Cardiac muscle cell (in vitro differentiated cells and primary cell): Measurements from ENCODE around the gene BAIAP2L1. TPM values are rescaled to one million over a fixed set of nuclear protein-coding genes. Genes with fewer than 3 reads are reported as not detected.

Experiments used
- DNase-seq, 2 donors: peaks; one replicate each; pipeline versions ENCODE4 v3.0.0 to v3.0.0-alpha.2; 2010 to 2017; ENCODE audit warnings: low read depth in 1 of 2, low spot score in 1 of 2
- H3K27ac ChIP-seq: fragments of 200-600 bp; sonication (generic); 2 replicates; pipeline ENCODE4 v1.5.1; 2016
- H3K27me3 ChIP-seq: fragments of 200-600 bp; sonication (generic); 2 replicates; pipeline ENCODE4 v1.6.0; 2016; ENCODE audit warnings: control low read depth
- H3K36me3 ChIP-seq: fragments of 200-600 bp; sonication (generic); 2 replicates; pipeline ENCODE4 v1.5.1; 2016; ENCODE audit warnings: control low read depth
- H3K4me1 ChIP-seq: fragments of 200-600 bp; sonication (generic); 2 replicates; pipeline ENCODE4 v1.8.1; 2017; ENCODE audit warnings: low read depth, mild to moderate bottlenecking, mixed run types
- H3K4me3 ChIP-seq: fragments of 200-600 bp; sonication (generic); 2 replicates; pipeline ENCODE4 v1.5.1; 2016; ENCODE audit warnings: mild to moderate bottlenecking
- H3K9me3 ChIP-seq: fragments of 200-600 bp; sonication (generic); 2 replicates; pipeline ENCODE4 v1.5.1; 2017; ENCODE audit warnings: low read depth, mild to moderate bottlenecking, control low read depth
- polyA plus RNA-seq: library from polyadenylated mRNA; unstranded; fragments of >200 nt; fragmentation: Nextera tagmentation; extraction: Ambion mirVana; gene quantifications from 2 replicates; pipeline ENCODE4 v1.2.1, GENCODE V29; 2016
- total RNA-seq: library from RNA; depleted of rRNA; stranded (reverse); fragments of >200 nt; gene quantifications from 2 replicates; pipeline ENCODE4 v1.2.3, GENCODE V29; 2016
- TF ChIP-seq, protein P1 (sequence below): IDR thresholded peaks from 2 replicates; pipeline ENCODE4 v1.5.1; 2012; ENCODE audit warnings: low read depth, mild to moderate bottlenecking, low read length

The BAIAP2L1 gene
- total and polyA plus RNA-seq, 2 experiments from 2014 or later = 7.6 to 11.6 TPM

DNA sequence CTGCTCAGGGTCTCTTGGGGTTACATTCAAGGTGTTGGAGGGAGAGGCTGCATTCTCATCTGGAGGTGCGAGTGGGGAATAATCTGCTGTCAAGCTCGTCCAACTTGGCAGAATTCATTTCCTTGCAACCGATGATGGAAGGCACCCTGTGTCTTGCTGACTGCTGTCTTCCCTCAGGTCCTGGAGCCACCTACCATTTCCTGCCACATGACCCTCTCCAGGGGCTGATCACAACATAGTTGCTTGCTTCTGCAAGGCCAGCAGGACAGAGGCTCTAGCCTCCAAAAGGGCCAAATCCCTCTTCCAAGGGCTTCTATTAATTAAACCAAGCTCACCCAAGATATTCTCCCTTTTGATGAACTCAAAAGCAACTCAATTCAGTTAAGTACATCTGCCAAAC lies 133.6 kb downstream of the BAIAP2L1 start:
- H3K27me3 ChIP-seq = no peaks in the 10 kb centered on the region
- no peak overlapping the region for H3K27ac ChIP-seq
- H3K4me3 ChIP-seq = no peak overlapping the region
- H3K9me3 ChIP-seq = no peaks in the 10 kb centered on the region
- no peaks in the 10 kb centered on the region for H3K4me1 ChIP-seq
- DNase-seq = no peak
- no peaks in the 10 kb centered on the region for H3K36me3 ChIP-seq
- TF ChIP-seq, protein P1, sequence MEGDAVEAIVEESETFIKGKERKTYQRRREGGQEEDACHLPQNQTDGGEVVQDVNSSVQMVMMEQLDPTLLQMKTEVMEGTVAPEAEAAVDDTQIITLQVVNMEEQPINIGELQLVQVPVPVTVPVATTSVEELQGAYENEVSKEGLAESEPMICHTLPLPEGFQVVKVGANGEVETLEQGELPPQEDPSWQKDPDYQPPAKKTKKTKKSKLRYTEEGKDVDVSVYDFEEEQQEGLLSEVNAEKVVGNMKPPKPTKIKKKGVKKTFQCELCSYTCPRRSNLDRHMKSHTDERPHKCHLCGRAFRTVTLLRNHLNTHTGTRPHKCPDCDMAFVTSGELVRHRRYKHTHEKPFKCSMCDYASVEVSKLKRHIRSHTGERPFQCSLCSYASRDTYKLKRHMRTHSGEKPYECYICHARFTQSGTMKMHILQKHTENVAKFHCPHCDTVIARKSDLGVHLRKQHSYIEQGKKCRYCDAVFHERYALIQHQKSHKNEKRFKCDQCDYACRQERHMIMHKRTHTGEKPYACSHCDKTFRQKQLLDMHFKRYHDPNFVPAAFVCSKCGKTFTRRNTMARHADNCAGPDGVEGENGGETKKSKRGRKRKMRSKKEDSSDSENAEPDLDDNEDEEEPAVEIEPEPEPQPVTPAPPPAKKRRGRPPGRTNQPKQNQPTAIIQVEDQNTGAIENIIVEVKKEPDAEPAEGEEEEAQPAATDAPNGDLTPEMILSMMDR = no peak

DNA sequence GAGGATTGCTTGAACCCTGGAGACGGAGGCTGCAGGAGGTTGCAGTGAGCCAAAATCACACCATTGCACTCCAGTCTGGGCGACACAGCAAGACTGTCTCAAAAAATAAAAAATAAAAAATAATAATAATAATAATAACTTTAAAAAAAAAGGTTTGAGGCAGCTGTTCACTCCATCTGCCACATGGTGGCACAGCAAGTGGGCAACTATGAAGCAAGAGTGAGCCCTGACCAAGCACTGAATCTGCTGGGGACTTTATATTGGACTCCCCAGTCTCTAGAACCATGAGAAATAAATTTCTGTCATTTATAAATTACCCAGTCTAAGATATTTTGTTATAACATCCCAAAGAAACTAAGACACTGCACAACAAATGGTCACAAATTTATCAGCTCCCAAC lies 134.1 kb downstream of the BAIAP2L1 start:
- H3K36me3 ChIP-seq = no peaks in the 10 kb centered on the region
- H3K9me3 ChIP-seq = no peaks in the 10 kb centered on the region
- no peak overlapping the region for H3K27ac ChIP-seq
- no peaks in the 10 kb centered on the region for H3K4me1 ChIP-seq
- no peaks in the 10 kb centered on the region for H3K27me3 ChIP-seq
- no peak overlapping the region for H3K4me3 ChIP-seq
- TF ChIP-seq, protein P1 = peak; percentile 51
- peak in 1 of 2 donors; percentile 46 for DNase-seq

DNA sequence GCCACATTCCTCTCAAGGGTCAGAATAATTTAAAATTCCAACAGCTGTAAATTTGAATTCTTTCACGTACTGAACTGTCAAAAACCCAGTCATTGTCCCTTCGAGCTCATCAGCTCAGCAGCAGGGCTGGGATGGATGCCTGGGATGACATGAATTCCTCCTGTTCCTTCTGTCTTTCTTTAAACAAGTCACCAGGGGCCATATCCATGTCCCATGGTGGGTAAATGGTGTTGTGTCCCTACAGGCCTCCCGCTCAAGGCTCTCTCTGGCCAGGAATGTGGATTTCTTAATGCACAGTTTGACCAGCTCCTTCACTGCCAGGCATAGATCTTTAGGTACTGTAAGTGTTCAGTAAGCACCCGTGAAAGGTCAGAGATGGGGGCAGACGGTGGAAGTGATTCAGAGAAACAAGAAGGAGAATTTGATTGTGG lies 135.0 kb downstream of the BAIAP2L1 start:
- Histone ChIP-seq H3K36me3 (no peaks in the 10 kb centered on the region), H3K4me3 (no peak overlapping the region), H3K27me3 (no peaks in the 10 kb centered on the region), H3K4me1 (no peaks in the 10 kb centered on the region), H3K9me3 (no peaks in the 10 kb centered on the region), H3K27ac (no peak overlapping the region)
- DNase-seq = no peak
- TF ChIP-seq, protein P1 = no peak

DNA sequence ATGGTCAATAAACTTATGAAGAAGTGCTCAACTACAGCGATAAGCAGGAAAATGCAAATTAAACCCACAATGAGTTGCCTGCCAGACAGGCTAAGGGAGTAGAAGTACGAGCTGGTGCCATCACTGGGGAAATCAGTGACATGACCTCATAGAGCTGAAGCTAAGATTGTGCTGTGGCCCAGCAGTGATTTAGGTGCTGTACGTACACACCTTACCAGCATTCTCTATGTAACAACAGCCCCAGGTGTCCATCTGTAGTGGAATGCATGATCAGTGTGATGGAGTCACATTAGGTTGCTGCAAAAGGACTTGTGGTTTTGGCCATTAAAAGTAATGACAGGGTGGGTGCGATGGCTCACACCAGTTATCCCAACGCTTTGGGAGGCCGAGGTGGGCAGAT lies 143.2 kb downstream of the BAIAP2L1 start:
- TF ChIP-seq, protein P1 = no peak

DNA sequence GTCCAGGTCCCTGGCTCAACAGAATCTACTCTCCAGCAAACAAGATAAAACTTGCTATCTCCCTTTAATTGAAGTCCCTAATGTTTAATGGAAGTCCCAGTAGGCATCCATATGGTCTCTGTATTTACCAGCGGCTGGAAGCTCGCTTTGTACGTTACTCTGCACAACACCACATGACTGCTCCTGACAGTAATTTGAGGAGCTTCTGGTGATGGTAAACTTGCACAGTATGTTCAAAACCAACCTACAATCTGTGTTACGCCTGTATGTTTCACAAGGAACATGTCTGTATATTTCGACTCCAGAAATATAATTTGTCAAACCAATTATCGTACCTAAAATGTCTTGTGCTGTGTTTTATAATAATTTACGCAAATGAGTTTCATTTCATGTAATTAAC lies 144.5 kb downstream of the BAIAP2L1 start:
- TF ChIP-seq, protein P1 = no peak
- Histone ChIP-seq H3K4me3 (no peak overlapping the region), H3K9me3 (no peaks in the 10 kb centered on the region), H3K4me1 (peaks cover 4% of the 10 kb centered on the region), H3K36me3 (no peaks in the 10 kb centered on the region), H3K27ac (no peak overlapping the region), H3K27me3 (no peaks in the 10 kb centered on the region)
- no peak for DNase-seq

More for the DNA sequence above, 143.2 kb downstream of the BAIAP2L1 start:
- H3K4me3 ChIP-seq = no peak overlapping the region
- DNase-seq = no peak
- no peak overlapping the region for H3K27ac ChIP-seq
- H3K9me3 ChIP-seq = no peaks in the 10 kb centered on the region
- H3K36me3 ChIP-seq = no peaks in the 10 kb centered on the region
- no peaks in the 10 kb centered on the region for H3K27me3 ChIP-seq
- H3K4me1 ChIP-seq = peaks cover 4% of the 10 kb centered on the region
